HG02588 (cell line): Measurements from ENCODE around the gene CCDC91.
"Not testable (repeated sequence)": the region's sequence is repeated elsewhere in the genome, so short reads cannot be mapped to it uniquely, and the experiment has no call there.

Experiments used
- ATAC-seq: cut with Tn5 transposase; IDR thresholded peaks from one replicate; pipeline ENCODE4 v1.9.1; 2021; ENCODE audit warnings: mild to moderate bottlenecking, moderate library complexity; ENCODE audit not compliant: unreplicated experiment

Gene CCDC91

GRCh38 chr12:28278499-28278898 is 88.2 kb downstream of the CCDC91 start:
- no peak for ATAC-seq

GRCh38 chr12:28278960-28279359 is 88.7 kb downstream of the CCDC91 start:
- no peak for ATAC-seq

GRCh38 chr12:28286352-28286751 is 96.1 kb downstream of the CCDC91 start:
- no peak for ATAC-seq

DNA sequence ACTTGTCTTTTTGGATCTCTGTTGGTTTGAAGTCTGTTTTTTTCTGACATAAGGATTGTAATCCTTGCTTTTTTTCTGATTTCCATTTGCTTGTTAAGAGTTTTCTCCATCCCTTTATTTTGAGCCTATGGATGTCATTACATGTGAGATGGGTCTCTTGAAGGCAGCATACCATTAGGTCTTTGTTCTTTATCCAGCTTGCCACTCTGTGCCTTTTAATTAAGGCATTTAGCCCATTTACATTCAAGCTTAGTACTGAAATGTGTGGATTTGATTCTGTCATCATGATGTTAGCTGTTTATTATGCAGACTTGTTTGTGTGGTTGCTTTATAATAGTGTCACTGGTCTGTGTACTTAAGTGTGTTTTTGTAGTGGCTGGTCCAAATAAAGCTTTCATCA is 100.0 kb downstream of the CCDC91 start:
- ATAC-seq, result no peak

DNA sequence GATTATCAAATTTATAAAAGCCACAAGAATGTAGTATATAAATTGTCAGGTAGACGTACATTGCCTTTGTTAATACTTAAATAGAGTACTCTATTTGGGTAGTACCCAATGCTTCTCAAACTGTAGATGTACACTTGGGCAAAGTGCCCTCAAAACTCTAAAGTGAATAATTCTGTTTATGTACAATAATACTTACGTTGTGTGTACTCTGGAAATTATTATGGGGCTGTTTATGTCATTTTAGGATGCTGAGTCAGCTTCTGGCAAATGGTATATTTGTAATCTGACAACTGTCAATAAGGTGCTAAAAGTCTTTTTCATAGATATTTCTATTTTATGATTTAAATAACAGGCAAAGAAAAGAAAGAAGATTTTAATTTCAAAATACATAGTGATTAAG is 102.4 kb downstream of the CCDC91 start:
- ATAC-seq, result no peak

- no peak for ATAC-seq
Observed at GRCh38 chr12:28294300-28294699, 104.0 kb downstream of the CCDC91 start.

GRCh38 chr12:28296287-28296686 is 106.0 kb downstream of the CCDC91 start:
- no peak for ATAC-seq

DNA sequence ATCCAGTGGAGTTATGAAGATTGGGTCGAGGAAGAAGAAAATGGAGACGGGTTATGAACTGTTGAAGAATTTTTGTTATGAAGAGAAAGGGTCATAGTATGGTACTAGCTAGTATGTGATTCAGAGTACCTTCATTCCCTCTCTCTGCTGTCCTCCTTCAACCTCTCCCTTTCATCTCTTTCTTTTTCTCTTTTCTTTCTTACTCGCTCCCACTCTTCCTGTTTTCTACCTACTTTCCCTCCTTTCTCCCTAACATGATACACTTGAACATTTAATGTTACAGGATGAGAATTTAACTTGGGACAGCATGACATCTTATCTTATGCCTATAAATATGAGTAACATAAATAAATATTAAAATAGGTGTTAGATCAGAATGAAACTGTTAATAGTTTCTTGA is 112.9 kb downstream of the CCDC91 start:
- no peak for ATAC-seq

DNA sequence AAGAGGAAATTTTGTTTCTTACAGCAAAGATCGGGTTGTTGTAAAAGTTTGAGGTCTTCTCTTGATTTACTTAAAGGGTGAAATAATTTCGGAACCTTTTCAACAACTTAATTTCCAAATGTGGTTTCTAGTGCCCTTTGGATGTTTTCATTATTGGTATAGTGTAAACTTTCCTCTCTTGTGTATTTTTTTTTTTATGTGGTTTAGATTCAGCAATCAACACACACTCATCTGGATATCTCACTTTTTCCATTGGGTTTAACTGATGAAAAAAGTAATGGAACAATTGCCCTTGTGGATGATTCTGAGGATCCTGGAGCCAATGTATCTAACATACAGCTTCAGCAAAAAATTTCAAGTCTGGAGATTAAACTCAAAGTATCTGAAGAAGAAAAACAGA is 116.3 kb downstream of the CCDC91 start:
- no peak for ATAC-seq

GRCh38 chr12:28308891-28309290 is 118.6 kb downstream of the CCDC91 start:
- no peak for ATAC-seq

GRCh38 chr12:28313631-28314030 is 123.4 kb downstream of the CCDC91 start:
- ATAC-seq, result no peak

- ATAC-seq, result no peak
Observed at GRCh38 chr12:28316049-28316448, 125.8 kb downstream of the CCDC91 start.

DNA sequence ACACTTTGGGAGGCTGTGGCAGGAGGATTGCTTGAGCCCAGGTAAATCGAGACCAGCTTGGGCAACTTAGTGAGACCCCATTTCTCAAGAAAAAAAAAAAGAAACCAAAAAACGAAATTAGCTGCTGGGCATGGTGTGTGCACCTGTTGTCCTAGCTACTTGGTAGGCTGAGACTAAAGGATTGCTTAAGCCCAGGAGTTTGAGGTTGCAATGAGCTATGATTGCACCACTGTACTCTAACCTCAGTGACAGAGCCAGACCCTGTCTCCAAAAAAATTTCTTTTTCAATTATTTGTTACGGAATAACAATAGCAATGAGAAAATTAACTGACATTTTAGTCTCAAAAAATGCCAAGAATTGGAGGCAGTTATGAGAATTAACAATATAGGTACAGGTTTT is 128.0 kb downstream of the CCDC91 start:
- ATAC-seq, result no peak

DNA sequence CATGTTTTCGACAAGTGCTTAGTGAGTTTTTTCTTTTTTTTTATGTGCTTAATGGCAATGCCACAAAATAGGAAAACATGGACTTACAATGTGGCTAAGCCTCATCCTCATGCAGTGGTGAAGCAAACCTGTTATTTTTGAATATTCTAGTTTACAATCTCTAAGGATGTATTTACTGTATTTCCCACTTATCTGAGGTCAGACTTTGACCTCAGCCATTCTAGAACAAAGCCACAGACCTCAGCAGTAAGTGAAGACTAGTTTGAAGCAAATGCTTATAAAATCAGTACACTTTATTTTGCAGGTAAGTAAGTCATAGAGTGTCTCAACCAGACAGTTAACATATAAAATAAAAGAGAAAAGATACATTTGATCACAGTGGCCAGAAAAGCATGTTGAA is 130.1 kb downstream of the CCDC91 start:
- no peak for ATAC-seq

DNA sequence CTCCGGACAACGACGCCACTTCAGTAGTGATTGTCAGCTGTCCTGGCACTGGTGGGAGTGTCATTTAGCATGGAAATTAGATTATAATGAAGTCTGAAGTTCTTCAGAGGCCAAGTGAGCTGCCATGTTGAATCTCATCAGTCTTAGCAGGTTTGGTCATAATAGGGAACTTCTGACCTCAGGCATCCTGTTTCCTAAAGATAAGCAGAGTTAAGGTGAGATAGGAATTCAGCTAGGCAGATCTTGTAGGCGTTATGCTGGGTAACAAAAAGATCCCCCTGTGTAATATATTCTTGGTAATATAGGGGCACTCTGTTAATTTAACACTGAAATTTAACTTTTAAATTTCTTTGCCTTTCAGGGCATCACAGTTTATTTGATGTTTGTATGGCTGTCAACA is 137.5 kb downstream of the CCDC91 start:
- no peak for ATAC-seq

DNA sequence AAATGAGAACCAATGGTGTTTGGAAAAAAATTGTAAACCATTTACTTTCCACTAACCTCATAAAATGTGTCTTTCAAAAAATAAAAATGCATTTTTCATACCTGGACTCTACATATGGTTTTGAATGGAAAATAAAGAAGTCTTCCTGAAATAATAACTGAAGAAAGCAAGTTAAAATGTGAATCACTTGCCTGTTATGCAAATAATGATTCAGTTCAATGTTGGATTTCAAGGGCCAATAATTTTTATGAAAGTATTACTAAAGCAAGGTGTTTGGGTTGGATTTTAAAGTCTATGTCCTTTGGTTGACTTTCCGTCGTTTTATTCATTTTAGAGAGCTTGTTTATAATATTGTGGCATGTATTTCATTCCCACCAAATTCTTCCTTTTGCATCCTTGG is 138.7 kb downstream of the CCDC91 start:
- ATAC-seq, result no peak

- not testable (repeated sequence) for ATAC-seq
Observed at GRCh38 chr12:28329727-28330126, 139.5 kb downstream of the CCDC91 start.

DNA sequence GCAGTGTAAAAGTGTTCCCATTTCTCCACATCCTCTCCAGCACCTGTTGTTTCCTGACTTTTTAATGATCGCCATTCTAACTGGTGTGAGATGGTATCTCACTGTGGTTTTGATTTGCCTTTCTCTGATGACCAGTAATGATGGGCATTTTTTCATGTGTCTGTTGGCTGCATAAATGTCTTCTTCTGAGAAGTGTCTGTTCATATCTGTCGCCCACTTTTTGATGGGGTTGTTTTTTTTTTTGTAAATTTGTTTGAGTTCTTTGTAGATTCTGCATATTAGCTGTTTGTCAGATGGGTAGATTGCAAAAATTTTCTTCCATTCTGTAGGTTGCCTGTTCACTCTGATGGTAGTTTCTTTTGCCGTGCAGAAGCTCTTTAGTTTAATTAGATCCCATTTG is 140.0 kb downstream of the CCDC91 start:
- not testable (repeated sequence) for ATAC-seq

DNA sequence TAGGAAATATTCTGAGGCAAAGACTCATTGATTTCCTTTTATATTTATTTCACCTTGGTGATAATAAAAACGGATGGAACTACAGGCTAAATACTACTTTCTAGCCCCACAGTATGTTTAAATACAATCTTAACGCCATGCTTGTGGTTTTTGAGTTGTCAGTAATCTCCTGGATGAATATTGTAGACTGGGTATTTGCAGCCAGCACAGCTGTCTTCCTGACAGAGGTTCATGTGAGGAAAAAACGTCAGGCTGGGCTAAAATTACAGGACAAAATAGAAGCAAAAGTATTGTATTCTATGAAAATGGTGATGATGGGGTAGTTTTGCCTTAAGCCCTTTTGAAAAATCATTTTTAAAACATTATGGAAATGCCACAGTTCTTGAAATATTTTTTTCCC is 140.9 kb downstream of the CCDC91 start:
- no peak for ATAC-seq

DNA sequence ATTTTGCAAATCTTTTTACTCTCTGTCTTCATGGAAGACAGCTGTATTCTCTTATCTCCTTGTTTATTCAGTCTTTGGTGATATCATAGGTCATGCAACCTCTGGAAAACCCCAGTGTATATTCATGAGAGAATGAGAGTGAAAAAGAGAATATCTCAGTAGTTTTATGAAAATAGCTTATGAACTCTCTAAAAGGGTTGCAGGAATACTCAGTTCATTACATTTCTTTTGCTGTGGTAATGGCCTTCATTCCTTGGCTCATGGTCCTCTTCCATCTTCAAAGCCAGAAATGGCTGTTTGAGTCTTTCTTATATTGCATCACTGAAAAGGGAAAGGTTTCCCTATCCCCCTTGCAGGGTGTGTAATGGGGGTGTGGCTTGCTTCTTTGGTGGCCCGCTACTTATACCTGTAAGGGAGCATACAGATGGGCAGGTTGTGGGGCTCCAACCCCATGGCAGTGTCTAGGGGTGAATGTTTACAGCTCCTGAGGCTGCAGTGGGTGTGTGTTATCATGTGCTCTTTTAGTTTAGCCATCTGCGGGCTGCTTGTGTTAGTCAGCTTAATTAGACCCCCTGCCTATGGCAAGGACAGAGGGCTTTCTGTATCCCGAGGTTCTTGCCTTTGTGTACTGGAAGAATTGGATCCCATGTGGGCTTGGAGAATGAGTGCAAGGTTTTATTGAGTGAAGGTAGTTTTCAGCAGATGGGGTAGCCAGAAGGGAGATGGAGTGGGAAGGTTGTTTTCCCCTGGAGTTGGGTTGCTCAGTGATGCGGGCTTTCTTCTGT is 150.2 kb downstream of the CCDC91 start:
- no peak for ATAC-seq

GRCh38 chr12:28343713-28344112 is 153.5 kb downstream of the CCDC91 start:
- no peak for ATAC-seq

GRCh38 chr12:28346567-28346966 is 156.3 kb downstream of the CCDC91 start:
- ATAC-seq, result no peak

DNA sequence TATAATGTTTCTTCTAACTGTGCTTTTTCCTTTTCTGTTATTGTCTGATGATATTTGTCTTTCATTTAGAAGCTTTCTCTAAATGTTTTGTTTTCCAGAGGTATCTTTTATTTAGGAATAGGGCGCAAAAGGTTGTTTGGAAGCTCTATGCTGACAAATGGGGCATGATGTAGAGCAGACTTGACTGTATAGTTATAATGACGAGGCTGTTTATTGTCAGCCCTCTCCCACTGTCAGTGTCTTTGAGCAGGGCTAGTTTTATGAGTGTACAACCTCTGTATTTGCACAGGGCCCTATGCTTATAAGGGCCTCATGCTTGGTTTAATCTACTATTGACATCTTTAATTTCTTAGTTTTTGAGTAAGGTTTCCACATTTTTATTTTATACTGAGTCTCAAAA is 158.9 kb downstream of the CCDC91 start:
- no peak for ATAC-seq
